HG02759 (cell line): ENCODE measurements around the gene FADS3.

Experiments
- ATAC-seq: cut with Tn5 transposase; IDR thresholded peaks from one replicate; pipeline ENCODE4 v1.9.1; 2021; ENCODE audit warnings: mild to moderate bottlenecking, moderate library complexity; ENCODE audit not compliant: unreplicated experiment

Gene FADS3

DNA sequence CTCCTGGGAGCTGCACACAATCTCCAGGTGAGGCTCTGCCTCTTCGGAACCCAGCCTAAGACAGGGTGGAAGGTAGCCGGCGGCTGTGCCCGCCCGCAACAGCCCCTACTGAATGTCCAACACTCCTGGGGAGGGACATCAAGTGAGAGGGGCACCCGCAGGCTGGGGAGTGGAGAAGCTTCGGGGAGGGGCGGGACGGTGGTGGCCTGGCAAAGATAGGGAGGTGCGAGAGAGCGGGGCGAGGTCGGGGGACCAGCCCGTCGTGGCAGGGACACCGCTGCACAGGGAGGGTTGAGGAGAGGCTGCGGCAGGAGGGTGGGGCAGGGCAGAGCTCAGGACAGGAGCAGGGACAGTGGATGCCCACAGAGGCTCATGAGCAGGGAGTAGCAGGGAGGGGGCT lies 8.9 kb upstream of the FADS3 start:
- no peak for ATAC-seq

GRCh38 chr11:61899146-61899841 lies 7.9 kb upstream of the FADS3 start:
- peak; percentile 78 for ATAC-seq

DNA sequence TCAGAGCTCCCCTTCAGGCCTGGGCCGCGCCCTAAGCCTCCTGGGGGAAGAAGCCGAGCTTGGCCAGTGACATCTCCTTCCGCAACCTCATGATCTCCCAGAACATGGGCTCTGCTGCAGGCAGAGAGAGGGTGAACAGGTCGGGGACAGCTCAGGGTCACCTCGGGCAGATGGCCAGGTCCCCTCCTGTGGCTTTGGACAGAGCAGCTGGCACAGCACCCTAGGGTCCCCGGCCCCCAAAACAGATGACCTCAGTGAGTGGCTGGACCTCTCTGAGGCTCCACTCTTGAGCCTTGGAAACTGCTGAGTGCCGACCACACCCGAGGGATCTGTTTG lies 6.9 kb upstream of the FADS3 start:
- no peak for ATAC-seq

DNA sequence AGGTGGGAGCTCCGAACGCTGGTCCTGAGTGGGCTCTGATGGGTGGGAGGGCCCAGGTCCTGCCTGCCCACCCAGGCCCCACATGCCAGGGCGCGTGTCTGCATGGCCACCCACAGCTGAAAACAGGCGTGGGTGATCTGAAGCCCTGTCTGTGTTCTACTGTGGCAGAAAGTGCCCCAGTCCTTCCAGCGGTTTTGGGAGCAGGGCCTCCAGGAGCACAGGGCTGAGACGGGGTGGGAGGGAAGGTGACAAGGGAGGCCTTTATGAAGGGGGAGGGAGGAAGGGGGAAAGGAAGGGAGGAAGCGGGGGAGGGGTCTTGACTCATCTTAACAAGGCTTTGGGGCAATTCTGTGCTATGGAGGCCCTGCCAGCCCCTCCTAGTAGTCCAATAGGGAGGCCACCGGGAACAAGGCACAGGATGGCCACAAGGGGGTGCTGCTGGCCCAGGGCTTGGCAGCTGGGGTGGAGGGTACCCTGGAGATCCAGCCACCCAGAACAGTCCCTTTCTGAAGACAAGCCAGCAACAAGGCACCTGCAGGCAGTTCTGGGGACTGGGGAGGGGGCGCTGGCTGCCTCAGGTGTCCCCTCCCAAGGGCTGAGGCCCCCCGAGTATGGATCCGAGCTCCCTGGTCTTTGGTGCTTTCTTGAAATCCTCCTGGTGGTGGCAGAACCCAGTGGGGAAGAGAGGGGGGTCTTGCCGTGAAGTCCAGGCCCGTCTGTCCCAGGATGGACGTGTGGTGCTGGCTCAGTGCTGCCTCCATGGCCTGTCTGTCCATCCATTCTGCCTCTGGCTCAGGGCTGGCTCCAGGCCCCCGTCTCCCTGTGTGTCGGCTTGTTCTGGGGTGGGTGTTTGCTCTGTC lies 6.3 kb upstream of the FADS3 start:
- ATAC-seq = peak; percentile 39

GRCh38 chr11:61896665-61897386 lies 5.5 kb upstream of the FADS3 start:
- ATAC-seq = no peak

- ATAC-seq = no peak
These were observed 4.3 kb upstream of the FADS3 start for GRCh38 chr11:61895718-61896059.

DNA sequence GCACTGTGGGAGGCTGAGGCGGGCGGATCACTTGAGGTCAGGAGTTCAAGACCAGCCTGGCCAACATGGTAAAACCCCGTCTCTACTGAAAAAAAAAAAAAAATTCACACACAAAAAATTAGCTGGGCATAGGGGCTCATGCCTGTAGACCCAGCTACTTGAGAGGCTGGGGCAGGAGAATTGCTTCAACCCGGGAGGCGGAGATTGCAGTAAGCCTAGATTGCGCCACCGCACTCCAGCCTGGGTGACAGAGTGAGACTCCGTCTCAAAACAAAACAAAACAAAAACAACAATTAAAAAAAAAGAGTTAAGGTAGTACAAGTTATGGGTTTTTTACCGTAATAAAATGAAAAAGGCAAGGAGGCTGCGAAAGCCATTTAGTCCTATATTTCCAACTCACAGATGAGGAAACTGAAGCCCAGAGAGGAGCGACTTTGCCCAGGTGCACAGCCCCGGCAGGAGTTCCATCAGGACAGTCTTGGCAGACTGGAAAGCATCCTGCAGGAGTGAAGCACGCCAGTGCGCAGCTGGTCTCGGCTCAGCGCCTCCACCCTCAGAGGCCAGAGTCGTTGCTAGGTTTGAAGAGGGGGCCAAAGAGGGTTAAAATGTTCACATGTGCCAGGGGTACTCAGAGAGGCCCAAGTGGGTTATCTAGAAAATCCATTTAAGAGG lies 3.8 kb upstream of the FADS3 start:
- ATAC-seq = no peak

- no peak for ATAC-seq
These were observed 2.6 kb upstream of the FADS3 start for GRCh38 chr11:61893981-61894380.

DNA sequence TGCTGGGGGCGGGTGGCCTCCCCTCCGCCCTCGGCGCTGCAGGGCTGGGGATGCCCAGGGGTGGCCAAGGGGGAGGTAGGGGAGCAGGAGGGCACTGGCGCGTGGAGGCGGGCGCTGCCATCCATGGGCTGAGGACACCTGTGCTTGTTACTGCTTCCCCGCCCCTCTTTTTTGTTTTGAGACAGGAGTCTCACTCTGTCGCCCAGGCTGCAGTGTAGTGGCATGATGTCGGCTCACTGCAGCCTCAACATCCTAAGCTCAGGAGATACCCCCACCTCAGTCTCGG lies 683 bp upstream of the FADS3 start:
- ATAC-seq = peak; percentile 36

GRCh38 chr11:61890529-61891330 lies 615 bp downstream of the FADS3 start:
- ATAC-seq = peak; percentile 33

DNA sequence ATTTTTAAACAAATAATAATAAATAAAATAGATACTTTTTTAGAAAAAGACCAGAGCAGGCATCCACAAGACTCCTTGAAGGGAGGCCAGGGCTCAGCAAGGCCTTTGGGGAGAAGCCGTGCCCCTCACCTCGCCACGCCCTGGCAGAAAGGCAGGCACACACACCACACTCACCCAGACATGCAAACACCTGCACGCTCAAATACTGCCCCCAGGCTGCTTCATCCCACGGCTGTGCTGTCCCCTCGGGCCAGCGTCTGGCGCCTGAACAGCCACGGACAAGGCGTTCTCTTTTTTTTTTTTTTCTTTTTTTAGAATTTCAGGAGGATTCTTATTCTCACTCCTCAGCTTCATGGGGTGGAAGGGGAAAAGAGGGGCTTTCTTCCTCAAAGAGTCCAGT lies 1.5 kb downstream of the FADS3 start:
- ATAC-seq = no peak

- no peak for ATAC-seq
These were observed 2.8 kb downstream of the FADS3 start for GRCh38 chr11:61888590-61888989.

- ATAC-seq = no peak
These were observed 3.4 kb downstream of the FADS3 start for GRCh38 chr11:61887839-61888494.

GRCh38 chr11:61886643-61887042 lies 4.7 kb downstream of the FADS3 start:
- no peak for ATAC-seq

- ATAC-seq = no peak
These were observed 5.4 kb downstream of the FADS3 start for GRCh38 chr11:61885784-61886580.

GRCh38 chr11:61885166-61885778 lies 6.1 kb downstream of the FADS3 start:
- ATAC-seq = no peak

GRCh38 chr11:61883947-61884346 lies 7.4 kb downstream of the FADS3 start:
- no peak for ATAC-seq

- ATAC-seq = no peak
These were observed 8.0 kb downstream of the FADS3 start for GRCh38 chr11:61883327-61883726.

DNA sequence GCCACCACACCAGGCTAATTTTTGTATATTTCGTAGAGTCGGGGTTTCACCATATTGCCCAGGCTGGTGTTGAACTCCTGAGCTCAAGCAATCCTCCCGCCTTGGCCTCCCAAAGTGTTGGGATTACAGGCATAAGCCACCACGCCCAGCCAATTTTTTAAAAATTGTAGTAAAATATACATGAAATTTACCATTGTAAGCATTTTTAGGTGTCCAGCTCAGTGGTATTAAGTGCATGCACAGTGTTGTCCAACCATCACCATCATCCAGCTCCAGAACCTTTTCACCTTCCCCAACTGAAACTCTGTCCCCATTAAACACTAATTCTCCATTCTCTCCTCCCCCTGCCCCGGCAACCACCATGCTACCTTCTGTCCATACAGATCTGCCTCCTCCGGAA lies 8.5 kb downstream of the FADS3 start:
- no peak for ATAC-seq
